HCT116 (cell line): ENCODE results near the gene GTPBP1. TPM values are rescaled to one million over a fixed set of nuclear protein-coding genes. Genes with fewer than 3 reads are reported as not detected.

Experiments
- ATAC-seq: fragments of 200-7000 bp; cut with Tn5 transposase; 2 replicates; pipeline ENCODE4 v1.9.1; 2020; ENCODE audit warnings: mild to moderate bottlenecking, moderate library complexity
- BruUV-seq: library from RNA; stranded (reverse); fragments of 400-500 nt; replicated peaks from 2 replicates; lab custom pipeline; 2021; lab: Mats Ljungman, UMichigan
- CTCF ChIA-PET: fragments of 300-600 bp; sonication (Branson Sonifier 250); formaldehyde crosslinking; loops from one replicate; lab custom pipeline; 2021; ENCODE audit warnings: antibody characterized with exemption; lab: Charles Lee
- POLR2A ChIA-PET: fragments of 300-600, 350-600 bp; sonication (Branson Sonifier 250); formaldehyde crosslinking; loops from one replicate; lab custom pipeline; 2021; ENCODE audit warnings: antibody characterized with exemption; lab: Charles Lee
- RAD21 ChIA-PET, 2 experiments: fragments of 300-600 bp; sonication (Branson Sonifier 250); formaldehyde crosslinking; loops; one replicate each; lab custom pipeline; 2023; ENCODE audit warnings: low total read pairs in 2 of 2; ENCODE audit not compliant: uncharacterized antibody in 2 of 2, unreplicated experiment in 2 of 2, low non-redundant PET in 1 of 2; lab: Charles Lee
- DNase-seq: peaks from one replicate; pipeline ENCODE4 v3.0.0-alpha.2; 2010; ENCODE audit warnings: low read depth, low spot score
- H2AFZ ChIP-seq: fragments of 200-600 bp; shearing (Covaris generic), sonication (generic); 2 replicates; pipeline ENCODE4 v1.6.1; 2017; ENCODE audit warnings: low read depth, mixed run types, mixed read lengths, antibody characterized with exemption, low read length; ENCODE audit not compliant: poor library complexity, severe bottlenecking
- H3K27ac ChIP-seq: 2 replicates; pipeline ENCODE4 v1.5.1; 2012; ENCODE audit warnings: low read depth, low read length
- H3K27me3 ChIP-seq: fragments of 200-600 bp; sonication (generic); 2 replicates; pipeline ENCODE4 v1.6.1; 2016; ENCODE audit warnings: mixed run types, low read length, mixed read lengths; ENCODE audit not compliant: insufficient read depth
- H3K36me3 ChIP-seq, 2 experiments: fragments of 200-500 bp in 1 of 2; fragments of 200-600 bp in 1 of 2; sonication (Bioruptor generic) in 1 of 2; sonication (generic) in 1 of 2; 2 replicates each; pipeline versions ENCODE4 v1.5.1 to v1.6.1; 2014 to 2016; ENCODE audit warnings: low read length in 2 of 2, inconsistent platforms in 1 of 2, mixed read lengths in 1 of 2, mixed run types in 1 of 2; ENCODE audit not compliant: insufficient read depth in 2 of 2, control insufficient read depth in 1 of 2
- H3K4me1 ChIP-seq, 2 experiments: fragments of 200-600 bp in 1 of 2; sonication (generic) in 1 of 2; 2 replicates each; pipeline versions ENCODE4 v1.5.1 to v1.6.1; 2012 to 2017; ENCODE audit warnings: low read length in 2 of 2, inconsistent platforms in 1 of 2, mild to moderate bottlenecking in 1 of 2, mixed read lengths in 1 of 2, mixed run types in 1 of 2, moderate library complexity in 1 of 2; ENCODE audit not compliant: insufficient read depth in 2 of 2, control insufficient read depth in 1 of 2
- H3K4me2 ChIP-seq: fragments of 200-600 bp; sonication (generic); 2 replicates; pipeline ENCODE4 v1.6.1; 2017; ENCODE audit warnings: mixed run types, low read length, mixed read lengths
- H3K4me3 ChIP-seq, 2 experiments: fragments of 200-600 bp in 1 of 2; sonication (generic) in 1 of 2; replicated peaks in 1 of 2; 2 replicates each; pipeline ENCODE4 v1.5.1; 2011 to 2016; ENCODE audit warnings: low read length in 2 of 2, control low read depth in 1 of 2, low read depth in 1 of 2, mild to moderate bottlenecking in 1 of 2, mixed read lengths in 1 of 2, mixed run types in 1 of 2
- H3K79me2 ChIP-seq: fragments of 200-600 bp; sonication (generic); 2 replicates; pipeline ENCODE4 v1.6.1; 2017; ENCODE audit warnings: mild to moderate bottlenecking, mixed run types, low read length, moderate library complexity, mixed read lengths; ENCODE audit not compliant: insufficient read depth
- H3K9ac ChIP-seq: fragments of 200-600 bp; sonication (generic); 2 replicates; pipeline ENCODE4 v1.6.1; 2016; ENCODE audit warnings: low read length, mixed read lengths
- H3K9me2 ChIP-seq: fragments of 200-600 bp; sonication (generic), shearing (Covaris generic); 2 replicates; pipeline ENCODE4 v1.6.1; 2017; ENCODE audit warnings: mixed run types, mild to moderate bottlenecking, moderate library complexity; ENCODE audit not compliant: insufficient read depth
- H3K9me3 ChIP-seq, 2 experiments: fragments of 200-500 bp in 1 of 2; fragments of 200-600 bp in 1 of 2; sonication (Bioruptor generic) in 1 of 2; sonication (generic) in 1 of 2; 2 replicates each; pipeline ENCODE4 v1.6.1; 2014 to 2017; ENCODE audit warnings: low read length in 2 of 2, mixed read lengths in 2 of 2, inconsistent platforms in 1 of 2, low read depth in 1 of 2, mild to moderate bottlenecking in 1 of 2, mixed run types in 1 of 2, moderate library complexity in 1 of 2; ENCODE audit not compliant: control insufficient read depth in 1 of 2, insufficient read depth in 1 of 2
- H4K20me1 ChIP-seq: fragments of 200-600 bp; sonication (generic), shearing (Covaris generic); 2 replicates; pipeline ENCODE4 v1.6.1; 2017; ENCODE audit warnings: mixed run types, mild to moderate bottlenecking, moderate library complexity; ENCODE audit not compliant: insufficient read depth
- ATF3 ChIP-seq: IDR thresholded peaks from 2 replicates; pipeline ENCODE4 v1.6.1; 2012
- CEBPB ChIP-seq: IDR thresholded peaks from 2 replicates; pipeline ENCODE4 v1.6.1; 2012; ENCODE audit warnings: low read depth
- ELF1 ChIP-seq: IDR thresholded peaks from 2 replicates; pipeline ENCODE4 v1.6.1; 2012; ENCODE audit warnings: low read depth, borderline replicate concordance
- EZH2phosphoT487 ChIP-seq: fragments of 200-600 bp; IDR thresholded peaks from 2 replicates; pipeline ENCODE4 v1.6.1; 2018; ENCODE audit warnings: antibody characterized with exemption, borderline replicate concordance
- JUND ChIP-seq: IDR thresholded peaks from 2 replicates; pipeline ENCODE4 v1.6.1; 2012
- POLR2A ChIP-seq: IDR thresholded peaks from 2 replicates; pipeline ENCODE4 v1.7.0; 2011; ENCODE audit warnings: borderline replicate concordance; ENCODE audit not compliant: insufficient read depth, insufficient read length; ENCODE audit errors: extremely low read depth
- RAD21 ChIP-seq: IDR thresholded peaks from 2 replicates; pipeline ENCODE4 v1.6.1; 2012; ENCODE audit warnings: low read depth, mild to moderate bottlenecking
- ZFX ChIP-seq: fragments of 450-650 bp; IDR thresholded peaks from 2 replicates; pipeline ENCODE4 v1.6.1; 2017
- intact Hi-C: fragments of 100-400 bp; cut with micrococcal nuclease; formaldehyde crosslinking; loops from 2 replicates; pipeline ENCODE4 v1.10.0; 2022
- total RNA-seq: library from RNA; stranded (reverse); gene quantifications from one replicate; pipeline ENCODE4 v1.2.1, GENCODE V29; 2021; ENCODE audit not compliant: unreplicated experiment
- TF ChIP-seq, protein P1 (sequence below): IDR thresholded peaks from 2 replicates; pipeline ENCODE4 v1.6.1; 2011; ENCODE audit warnings: mild to moderate bottlenecking, low read length, moderate library complexity; ENCODE audit not compliant: insufficient replicate concordance; ENCODE audit errors: extremely low read depth
- TF ChIP-seq, protein P2 (sequence below): IDR thresholded peaks from 2 replicates; pipeline ENCODE4 v1.6.1; 2012

Gene GTPBP1
- total RNA-seq, 1 experiment from 2014 or later: 48.2 TPM

DNA sequence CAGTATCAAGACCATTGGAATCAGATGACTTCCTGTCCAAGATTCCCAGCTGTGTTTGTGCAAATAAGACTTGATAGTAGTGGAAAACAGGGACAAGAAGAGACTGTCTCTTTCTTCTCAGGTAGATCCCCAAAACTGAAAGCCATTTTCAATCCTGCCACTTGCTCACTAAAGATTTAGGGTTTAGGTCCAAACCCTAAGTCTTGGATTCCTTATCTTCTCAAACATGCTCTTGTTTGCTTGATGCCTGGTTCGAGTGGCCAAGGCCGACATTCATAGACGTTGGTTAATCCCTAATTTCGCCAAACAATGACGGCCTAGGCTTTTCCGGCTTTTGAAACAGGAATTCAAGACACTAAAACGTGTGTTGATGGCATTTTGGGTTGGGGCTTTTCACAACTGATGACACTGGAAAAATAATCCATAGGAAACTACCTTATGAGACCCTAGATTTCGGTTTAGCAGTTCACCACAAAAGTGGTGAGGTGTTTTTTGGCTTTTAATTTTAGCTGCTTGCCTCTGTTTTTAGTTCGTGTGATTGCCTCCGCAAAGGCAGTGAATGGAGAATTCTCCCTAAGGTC lies 1.0 kb upstream of the GTPBP1 start (continued):
- no peak for TF ChIP-seq ATF3
- TF ChIP-seq EZH2phosphoT487: no peak
- TF ChIP-seq RAD21: no peak
- TF ChIP-seq ELF1: no peak
- no peak for TF ChIP-seq JUND
- no peak for TF ChIP-seq CEBPB

DNA sequence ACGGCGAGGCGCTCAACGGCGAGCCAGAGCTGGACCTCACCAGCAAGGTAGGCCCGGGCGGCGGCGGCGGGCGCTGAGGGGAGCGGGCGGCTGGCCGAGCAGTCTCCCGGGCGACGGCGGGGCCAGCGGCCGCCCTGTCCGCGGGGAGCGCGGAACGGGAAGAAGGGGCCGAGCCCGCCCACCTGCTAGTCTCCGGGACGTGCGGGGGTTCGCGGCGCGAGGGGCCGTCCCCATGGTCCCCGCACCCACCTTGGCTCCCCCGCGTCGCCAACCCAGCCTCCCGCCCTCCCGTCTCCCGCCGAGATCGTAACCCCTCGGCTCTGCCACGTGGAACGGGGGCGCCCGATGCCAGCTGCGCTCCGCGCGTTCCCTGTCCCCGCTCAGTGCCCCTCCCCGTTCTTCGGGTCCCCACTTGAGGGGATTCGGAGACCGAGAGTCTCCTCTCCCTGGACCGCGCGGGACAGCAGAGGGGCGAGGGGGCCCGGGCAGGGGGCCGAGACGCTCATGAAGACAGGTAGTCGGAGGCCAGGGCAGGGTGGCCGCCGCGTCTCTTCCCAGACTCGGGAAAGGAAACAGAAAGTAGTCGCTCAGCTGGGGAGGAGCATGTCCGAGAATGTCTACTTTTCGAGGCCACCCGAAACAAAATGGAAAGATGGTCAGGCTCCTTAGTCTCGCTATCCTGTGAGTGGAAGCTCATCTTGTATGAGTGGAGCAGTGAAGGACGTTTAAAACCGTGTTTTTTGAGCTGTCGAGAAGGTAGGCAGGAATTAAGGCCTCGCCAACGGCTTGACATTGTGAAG lies 557 bp downstream of the GTPBP1 start:
- ChIA-PET CTCF (interaction anchor here (0.8 to 1.8 kb wide), 6 partner anchors 19 to 654 kb away, joined by 3 to 4 read pairs (median 4); partner anchors contain the start of gene TOMM22), RAD21 (interaction anchor here in 1 of 2 experiments (0.9 kb wide), 1 partner anchor 25 kb away, joined by 3 read pairs; the partner anchor contains the start of gene TOMM22), POLR2A (interaction anchor here (0.8 to 1.9 kb wide), 6 partner anchors 9 to 48 kb away, joined by 3 to 14 read pairs (median 5); partner anchors contain the start of gene TOMM22)
- ATAC-seq: peak; percentile 3
- H3K36me3 ChIP-seq: peaks cover 0 to 10% of the 10 kb centered on the region in 2 experiments; a peak in 2 of 4 replicates
- H3K4me2 ChIP-seq: peak overlapping the region; percentile 88
- intact Hi-C loops: no loop called here
- no peaks in the 10 kb centered on the region for H4K20me1 ChIP-seq
- TF ChIP-seq, protein P1, sequence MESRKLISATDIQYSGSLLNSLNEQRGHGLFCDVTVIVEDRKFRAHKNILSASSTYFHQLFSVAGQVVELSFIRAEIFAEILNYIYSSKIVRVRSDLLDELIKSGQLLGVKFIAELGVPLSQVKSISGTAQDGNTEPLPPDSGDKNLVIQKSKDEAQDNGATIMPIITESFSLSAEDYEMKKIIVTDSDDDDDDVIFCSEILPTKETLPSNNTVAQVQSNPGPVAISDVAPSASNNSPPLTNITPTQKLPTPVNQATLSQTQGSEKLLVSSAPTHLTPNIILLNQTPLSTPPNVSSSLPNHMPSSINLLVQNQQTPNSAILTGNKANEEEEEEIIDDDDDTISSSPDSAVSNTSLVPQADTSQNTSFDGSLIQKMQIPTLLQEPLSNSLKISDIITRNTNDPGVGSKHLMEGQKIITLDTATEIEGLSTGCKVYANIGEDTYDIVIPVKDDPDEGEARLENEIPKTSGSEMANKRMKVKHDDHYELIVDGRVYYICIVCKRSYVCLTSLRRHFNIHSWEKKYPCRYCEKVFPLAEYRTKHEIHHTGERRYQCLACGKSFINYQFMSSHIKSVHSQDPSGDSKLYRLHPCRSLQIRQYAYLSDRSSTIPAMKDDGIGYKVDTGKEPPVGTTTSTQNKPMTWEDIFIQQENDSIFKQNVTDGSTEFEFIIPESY: no peak
- TF ChIP-seq, protein P2, sequence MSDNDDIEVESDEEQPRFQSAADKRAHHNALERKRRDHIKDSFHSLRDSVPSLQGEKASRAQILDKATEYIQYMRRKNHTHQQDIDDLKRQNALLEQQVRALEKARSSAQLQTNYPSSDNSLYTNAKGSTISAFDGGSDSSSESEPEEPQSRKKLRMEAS: peak; percentile 31; the same call in 1 of the 2 replicates
- TF ChIP-seq POLR2A (peak; percentile 18), EZH2phosphoT487 (no peak), CEBPB (no peak), ATF3 (no peak), ZFX (peak; percentile 96)
- DNase-seq: no peak
- no peak overlapping the region for H2AFZ ChIP-seq
- peak overlapping the region; percentile 84 for H3K27ac ChIP-seq
- H3K79me2 ChIP-seq: peaks cover 53% of the 10 kb centered on the region
- no peaks in the 10 kb centered on the region for H3K27me3 ChIP-seq
- H3K9ac ChIP-seq: peak overlapping the region; percentile 93
- peak overlapping the region; percentile 85 to 91 for H3K4me3 ChIP-seq
- no peaks in the 10 kb centered on the region for H3K9me3 ChIP-seq
- no TSS peak for BruUV-seq
- H3K9me2 ChIP-seq: no peaks in the 10 kb centered on the region
- peaks cover 21 to 43% of the 10 kb centered on the region in 2 experiments for H3K4me1 ChIP-seq
